RPMI7951 (cell line): ENCODE data around the gene ACTR2. TPM values are rescaled to one million over a fixed set of nuclear protein-coding genes. Genes with fewer than 3 reads are reported as not detected.
A peak's percentile ranks its signal among the peaks of the same experiment; 100 is the strongest.

Source experiments
- DNase-seq: peaks from one replicate; pipeline ENCODE4 v3.0.0-alpha.2; 2012; ENCODE audit warnings: low read depth
- total RNA-seq: library from RNA; depleted of rRNA; stranded (reverse); fragments of >200 nt; shearing (Covaris generic); gene quantifications from 2 replicates; pipeline ENCODE4 v1.2.3, GENCODE V29; 2014

ACTR2 gene
- total RNA-seq, 1 experiment from 2014 or later, result 98.8 TPM

GRCh38 chr2:65278531-65278981, 50.9 kb downstream of the ACTR2 start:
- peak; percentile 96 for DNase-seq

GRCh38 chr2:65279756-65280155, 52.1 kb downstream of the ACTR2 start:
- DNase-seq, result no peak

- DNase-seq, result peak; percentile 13
Observed at GRCh38 chr2:65281627-65282351, 54.2 kb downstream of the ACTR2 start.

GRCh38 chr2:65282477-65283053, 54.9 kb downstream of the ACTR2 start:
- peak; percentile 5 for DNase-seq

- no peak for DNase-seq
Observed at GRCh38 chr2:65287364-65287763, 59.7 kb downstream of the ACTR2 start.

- DNase-seq, result peak; percentile 7
Observed at GRCh38 chr2:65291216-65292105, 63.8 kb downstream of the ACTR2 start.

- no peak for DNase-seq
Observed at GRCh38 chr2:65292106-65292400, 64.4 kb downstream of the ACTR2 start.

- peak; percentile 47 for DNase-seq
Observed at GRCh38 chr2:65292461-65293011, 64.9 kb downstream of the ACTR2 start.

GRCh38 chr2:65293376-65293775, 65.7 kb downstream of the ACTR2 start:
- DNase-seq, result no peak

- no peak for DNase-seq
Observed at GRCh38 chr2:65294136-65294535, 66.5 kb downstream of the ACTR2 start.

GRCh38 chr2:65294701-65295100, 67.1 kb downstream of the ACTR2 start:
- no peak for DNase-seq

- DNase-seq, result no peak
Observed at GRCh38 chr2:65296971-65297370, 69.3 kb downstream of the ACTR2 start.

- no peak for DNase-seq
Observed at GRCh38 chr2:65297544-65297943, 69.9 kb downstream of the ACTR2 start.

- DNase-seq, result no peak
Observed at GRCh38 chr2:65298089-65298488, 70.5 kb downstream of the ACTR2 start.

GRCh38 chr2:65299246-65299645, 71.6 kb downstream of the ACTR2 start:
- DNase-seq, result peak; percentile 83

GRCh38 chr2:65300134-65300760, 72.6 kb downstream of the ACTR2 start:
- DNase-seq, result peak; percentile 85

GRCh38 chr2:65300761-65301711, 73.4 kb downstream of the ACTR2 start:
- peak; percentile 90 for DNase-seq

GRCh38 chr2:65305934-65306333, 78.3 kb downstream of the ACTR2 start:
- DNase-seq, result no peak

GRCh38 chr2:65309699-65310098, 82.1 kb downstream of the ACTR2 start:
- no peak for DNase-seq

- DNase-seq, result no peak
Observed at GRCh38 chr2:65311049-65311448, 83.4 kb downstream of the ACTR2 start.

- no peak for DNase-seq
Observed at GRCh38 chr2:65311596-65311995, 84.0 kb downstream of the ACTR2 start.
